ENCODE data around the gene WARS2. TPM values are rescaled to one million over a fixed set of nuclear protein-coding genes. Genes with fewer than 3 reads are reported as not detected.

The WARS2 gene
- polyA plus RNA-seq, 2 of the 4 experiments (the other 2 are of a cell fraction): 5.9 to 7.9 TPM

DNA sequence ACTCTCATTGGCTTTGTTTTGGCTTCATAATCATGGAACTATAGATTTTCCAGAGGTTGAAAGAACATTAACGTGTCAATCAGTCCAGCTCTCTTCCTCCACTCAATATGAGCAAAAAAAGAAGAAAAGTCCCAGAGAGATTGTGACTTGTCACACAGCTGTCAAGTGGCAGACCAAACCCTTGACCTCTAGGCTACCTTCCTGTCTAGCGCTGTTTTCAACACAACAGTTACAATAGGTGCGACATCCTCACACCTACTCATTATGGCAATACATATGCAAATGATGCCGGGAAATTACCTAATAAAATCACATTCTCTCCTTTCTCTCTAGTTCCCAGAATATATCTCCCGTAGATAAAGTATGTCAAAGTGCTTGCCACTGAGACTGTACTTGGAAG, 1.1 kb downstream of the WARS2 start (continued):
- TF ChIP-seq, protein P1, sequence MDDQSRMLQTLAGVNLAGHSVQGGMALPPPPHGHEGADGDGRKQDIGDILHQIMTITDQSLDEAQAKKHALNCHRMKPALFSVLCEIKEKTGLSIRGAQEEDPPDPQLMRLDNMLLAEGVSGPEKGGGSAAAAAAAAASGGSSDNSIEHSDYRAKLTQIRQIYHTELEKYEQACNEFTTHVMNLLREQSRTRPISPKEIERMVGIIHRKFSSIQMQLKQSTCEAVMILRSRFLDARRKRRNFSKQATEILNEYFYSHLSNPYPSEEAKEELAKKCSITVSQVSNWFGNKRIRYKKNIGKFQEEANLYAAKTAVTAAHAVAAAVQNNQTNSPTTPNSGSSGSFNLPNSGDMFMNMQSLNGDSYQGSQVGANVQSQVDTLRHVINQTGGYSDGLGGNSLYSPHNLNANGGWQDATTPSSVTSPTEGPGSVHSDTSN (IDR thresholded peaks at IDR 0.05): no peak
- TF ChIP-seq MAFK (IDR thresholded peaks at IDR 0.05; ENCODE audit: partially characterized antibody) (no peak), FOSL2 (IDR thresholded peaks at IDR 0.05) (no peak), FOSL2 (CRISPR knock-in tag; IDR thresholded peaks at IDR 0.05) (no peak), MAZ (IDR thresholded peaks at IDR 0.05; ENCODE audit: borderline replicate concordance, low read depth, low read length) (no peak), JUN (IDR thresholded peaks at IDR 0.05) (no peak), RFX5 (IDR thresholded peaks at IDR 0.05) (no peak), SREBF2 (IDR thresholded peaks at IDR 0.05) (no peak), NPAS2 (CRISPR knock-in tag; IDR thresholded peaks at IDR 0.05; ENCODE audit: borderline replicate concordance) (no peak), HOXB13 (CRISPR knock-in tag; IDR thresholded peaks at IDR 0.05; ENCODE audit: low read depth) (no peak), EHF (CRISPR knock-in tag; IDR thresholded peaks at IDR 0.05) (no peak), NR3C1 (IDR thresholded peaks at IDR 0.05) (no peak)
- TF ChIP-seq, protein P2, sequence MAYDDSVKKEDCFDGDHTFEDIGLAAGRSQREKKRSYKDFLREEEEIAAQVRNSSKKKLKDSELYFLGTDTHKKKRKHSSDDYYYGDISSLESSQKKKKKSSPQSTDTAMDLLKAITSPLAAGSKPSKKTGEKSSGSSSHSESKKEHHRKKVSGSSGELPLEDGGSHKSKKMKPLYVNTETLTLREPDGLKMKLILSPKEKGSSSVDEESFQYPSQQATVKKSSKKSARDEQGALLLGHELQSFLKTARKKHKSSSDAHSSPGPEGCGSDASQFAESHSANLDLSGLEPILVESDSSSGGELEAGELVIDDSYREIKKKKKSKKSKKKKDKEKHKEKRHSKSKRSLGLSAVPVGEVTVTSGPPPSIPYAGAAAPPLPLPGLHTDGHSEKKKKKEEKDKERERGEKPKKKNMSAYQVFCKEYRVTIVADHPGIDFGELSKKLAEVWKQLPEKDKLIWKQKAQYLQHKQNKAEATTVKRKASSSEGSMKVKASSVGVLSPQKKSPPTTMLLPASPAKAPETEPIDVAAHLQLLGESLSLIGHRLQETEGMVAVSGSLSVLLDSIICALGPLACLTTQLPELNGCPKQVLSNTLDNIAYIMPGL (CRISPR knock-in tag; IDR thresholded peaks at IDR 0.05; ENCODE audit: borderline replicate concordance): no peak

DNA sequence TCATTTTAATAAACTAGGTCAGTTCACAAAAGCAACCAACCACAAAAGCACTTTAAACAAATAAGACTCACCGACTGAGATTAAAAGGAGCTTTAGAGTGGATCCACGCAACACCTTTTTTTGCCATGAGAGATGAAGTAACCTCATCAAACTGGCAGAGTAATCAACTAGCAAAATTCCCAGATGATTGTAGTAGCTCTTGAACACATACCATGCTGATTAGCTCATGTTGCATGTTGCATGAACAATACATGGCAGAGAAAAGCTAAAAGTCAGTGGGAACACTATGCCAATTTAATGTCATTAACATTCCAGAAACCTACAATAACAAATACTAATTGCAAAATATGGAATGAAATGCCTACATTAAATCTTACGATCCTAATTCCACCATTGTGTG, 4.1 kb downstream of the WARS2 start:
- H3K27ac ChIP-seq: no peak overlapping the region
- no peaks in the 10 kb centered on the region for H3K9me3 ChIP-seq
- POLR2A ChIA-PET: interaction anchor here (0.6 kb wide), 1 partner anchor 8 kb away, joined by 7 read pairs; no protein-coding TSS in a partner anchor
- CTCF ChIA-PET: no interaction called here
- no peak for TF ChIP-seq RARB (CRISPR knock-in tag; IDR thresholded peaks at IDR 0.05)
- TF ChIP-seq ZFP36 (IDR thresholded peaks at IDR 0.05; ENCODE audit: borderline replicate concordance, partially characterized antibody): no peak
- no peak for TF ChIP-seq EP300 (IDR thresholded peaks at IDR 0.05)
- no peak for TF ChIP-seq FOSB (CRISPR knock-in tag; IDR thresholded peaks at IDR 0.05)
- TF ChIP-seq FOXS1 (CRISPR knock-in tag; IDR thresholded peaks at IDR 0.05): no peak
- TF ChIP-seq, protein P3, sequence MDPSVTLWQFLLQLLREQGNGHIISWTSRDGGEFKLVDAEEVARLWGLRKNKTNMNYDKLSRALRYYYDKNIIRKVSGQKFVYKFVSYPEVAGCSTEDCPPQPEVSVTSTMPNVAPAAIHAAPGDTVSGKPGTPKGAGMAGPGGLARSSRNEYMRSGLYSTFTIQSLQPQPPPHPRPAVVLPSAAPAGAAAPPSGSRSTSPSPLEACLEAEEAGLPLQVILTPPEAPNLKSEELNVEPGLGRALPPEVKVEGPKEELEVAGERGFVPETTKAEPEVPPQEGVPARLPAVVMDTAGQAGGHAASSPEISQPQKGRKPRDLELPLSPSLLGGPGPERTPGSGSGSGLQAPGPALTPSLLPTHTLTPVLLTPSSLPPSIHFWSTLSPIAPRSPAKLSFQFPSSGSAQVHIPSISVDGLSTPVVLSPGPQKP (IDR thresholded peaks at IDR 0.05; ENCODE audit: low read depth, low read length): no peak
- TF ChIP-seq, protein P1 (IDR thresholded peaks at IDR 0.05): no peak
- no peak for TF ChIP-seq SREBF2 (IDR thresholded peaks at IDR 0.05)
- no peak for TF ChIP-seq BHLHE40 (IDR thresholded peaks at IDR 0.05; ENCODE audit: low read depth, low read length)
- TF ChIP-seq CHD4 (IDR thresholded peaks at IDR 0.05; ENCODE audit: borderline replicate concordance): no peak
- TF ChIP-seq RAD21 (conservative IDR thresholded peaks at IDR 0.05 in 1 of 2, IDR thresholded peaks at IDR 0.05 in 1 of 2): no peak
- no peak for TF ChIP-seq TFCP2L1 (CRISPR knock-in tag; IDR thresholded peaks at IDR 0.05)
- no peak for TF ChIP-seq SMC3 (IDR thresholded peaks at IDR 0.05)
- TF ChIP-seq, protein P4, sequence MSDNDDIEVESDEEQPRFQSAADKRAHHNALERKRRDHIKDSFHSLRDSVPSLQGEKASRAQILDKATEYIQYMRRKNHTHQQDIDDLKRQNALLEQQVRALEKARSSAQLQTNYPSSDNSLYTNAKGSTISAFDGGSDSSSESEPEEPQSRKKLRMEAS (IDR thresholded peaks at IDR 0.05): no peak
- TF ChIP-seq KDM1A (IDR thresholded peaks at IDR 0.05; ENCODE audit: low read depth): no peak
- no peak for TF ChIP-seq JUN (IDR thresholded peaks at IDR 0.05)
- TF ChIP-seq MYC (IDR thresholded peaks at IDR 0.05; ENCODE audit: borderline replicate concordance, low read length): no peak
- TF ChIP-seq, protein P2 (CRISPR knock-in tag; IDR thresholded peaks at IDR 0.05; ENCODE audit: borderline replicate concordance): no peak
- TF ChIP-seq KDM5A (IDR thresholded peaks at IDR 0.05): no peak
- TF ChIP-seq HOXA7 (CRISPR knock-in tag; IDR thresholded peaks at IDR 0.05): no peak
- no peak for ATAC-seq
- H3K4me1 ChIP-seq: peaks cover 28% of the 10 kb centered on the region
- no peak for FAIRE-seq
- H3K4me2 ChIP-seq: no peak overlapping the region
- DNase-seq (ENCODE audit: low read depth in 1 of 2, low spot score in 1 of 2): no peak
- no peak overlapping the region for H3K4me3 ChIP-seq
- WGBS (ENCODE audit: missing lambda C conversion rate): 65% methylated on average over 3 of the region's 3 CpGs
